Measurements from ENCODE around the gene ARHGEF38. TPM values are rescaled to one million over a fixed set of nuclear protein-coding genes. Genes with fewer than 3 reads are reported as not detected.

The ARHGEF38 gene
- total RNA-seq, 1 donor from 2014 or later, result under 0.01 TPM

DNA sequence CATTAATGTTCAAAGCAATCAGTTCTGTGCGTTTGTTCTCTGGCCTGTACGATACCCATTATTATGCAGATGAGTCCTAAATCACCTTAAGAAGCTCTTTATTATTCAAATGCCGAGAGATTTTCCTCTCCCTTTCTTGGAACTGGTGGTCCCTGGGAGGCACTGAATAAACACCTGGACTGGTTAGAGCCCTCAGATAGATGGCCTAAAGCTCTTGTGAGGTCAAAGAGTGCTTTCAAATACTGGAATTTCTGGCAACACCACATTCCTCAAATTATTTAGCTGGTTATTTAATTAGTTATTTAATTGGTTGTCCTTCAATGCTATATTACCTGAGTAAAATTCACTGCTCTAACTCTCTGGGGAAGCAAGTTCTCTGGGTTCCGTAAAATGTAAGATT, 3.0 kb downstream of the ARHGEF38 start:
- DNase-seq (ENCODE audit: low spot score in 2 of 2) (no peak), FAIRE-seq (no peak)

- DNase-seq (ENCODE audit: low spot score in 2 of 2) (no peak), FAIRE-seq (no peak)
Measured at GRCh38 chr4:105556206-105556605, 3.8 kb downstream of the ARHGEF38 start.

DNA sequence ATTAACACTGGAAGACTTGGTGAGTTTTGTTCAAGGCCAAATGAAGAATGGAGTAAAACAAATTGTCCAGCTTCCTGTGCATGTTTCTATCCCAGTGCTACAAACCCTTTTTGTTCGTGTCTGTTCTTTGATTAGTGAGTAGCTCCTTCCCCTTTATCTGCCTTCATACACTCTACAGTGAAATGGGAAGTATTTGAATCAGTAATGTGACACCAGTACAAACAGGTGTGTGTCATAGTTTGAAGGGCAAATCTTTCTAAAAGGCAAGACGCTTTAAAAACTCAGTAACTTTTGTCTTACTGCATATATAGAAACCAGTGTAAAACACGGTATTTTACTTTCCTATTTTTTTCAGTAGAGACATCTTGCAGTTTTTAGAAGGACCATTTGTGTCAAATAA, 5.9 kb downstream of the ARHGEF38 start:
- no peak for FAIRE-seq
- no peak for DNase-seq (ENCODE audit: low spot score in 2 of 2)

- no peak for DNase-seq (ENCODE audit: low spot score in 2 of 2)
- no peak for FAIRE-seq
Measured at GRCh38 chr4:105560421-105560848, 8.0 kb downstream of the ARHGEF38 start.

DNA sequence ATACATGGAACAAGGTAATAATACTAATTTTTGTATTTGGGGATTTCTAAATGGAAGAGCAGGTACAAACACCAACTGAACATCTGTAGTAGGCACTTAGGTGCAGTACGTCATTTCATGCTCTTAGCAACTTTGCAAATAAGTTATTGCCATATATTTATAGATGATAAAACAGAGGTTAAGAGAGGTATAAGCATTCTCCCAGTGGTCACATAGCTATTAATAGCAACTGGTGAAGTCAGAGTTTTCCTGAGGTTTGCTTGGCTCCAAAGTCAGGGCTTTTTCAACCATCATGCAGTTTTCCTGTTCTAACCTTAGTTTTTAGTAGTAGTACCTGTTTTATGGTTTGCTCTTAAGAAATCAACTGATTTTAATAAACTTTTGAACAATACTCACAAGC, 10.9 kb downstream of the ARHGEF38 start:
- FAIRE-seq (no peak), DNase-seq (ENCODE audit: low spot score in 2 of 2) (no peak)

DNA sequence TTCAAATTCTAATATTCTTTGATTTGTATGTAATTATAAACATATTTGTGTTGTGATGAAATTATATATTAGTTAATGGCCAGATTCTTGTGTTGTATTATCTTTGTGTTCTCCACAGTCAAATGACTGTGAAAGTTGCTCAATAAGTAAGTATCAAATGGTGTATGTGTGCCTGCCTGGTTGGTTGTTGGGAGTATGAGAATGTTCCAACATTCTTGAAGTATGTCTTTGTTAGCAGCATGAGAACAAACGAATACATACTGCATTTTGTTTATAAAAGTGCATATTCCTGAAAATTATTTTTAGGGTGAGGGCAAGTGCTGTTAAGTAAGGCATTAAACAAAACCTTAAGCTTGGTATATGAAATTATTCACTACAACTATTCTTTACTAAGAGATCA, 16.2 kb downstream of the ARHGEF38 start:
- FAIRE-seq (no peak), DNase-seq (ENCODE audit: low spot score in 2 of 2) (no peak)

GRCh38 chr4:105569057-105569865, 16.8 kb downstream of the ARHGEF38 start:
- no peak for DNase-seq (ENCODE audit: low spot score in 2 of 2)
- FAIRE-seq, result no peak

DNA sequence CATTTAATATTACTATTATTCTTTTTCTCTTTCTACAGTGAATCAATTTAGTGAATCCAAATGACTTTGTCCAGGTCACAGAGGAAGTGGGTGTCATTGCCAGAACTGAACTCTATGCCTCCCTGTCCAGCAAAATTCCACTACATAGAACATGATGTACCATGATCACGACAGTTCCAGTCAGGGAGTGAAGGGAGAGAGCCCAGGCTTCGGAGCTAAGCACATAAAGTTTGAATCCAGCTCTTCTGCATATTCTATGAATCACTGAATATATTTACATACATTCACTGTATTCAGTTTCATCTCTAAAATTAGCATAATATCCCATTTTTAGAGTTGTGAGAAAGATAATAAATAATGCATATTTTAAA, 17.4 kb downstream of the ARHGEF38 start:
- FAIRE-seq, result no peak
- no peak for DNase-seq (ENCODE audit: low spot score in 2 of 2)

DNA sequence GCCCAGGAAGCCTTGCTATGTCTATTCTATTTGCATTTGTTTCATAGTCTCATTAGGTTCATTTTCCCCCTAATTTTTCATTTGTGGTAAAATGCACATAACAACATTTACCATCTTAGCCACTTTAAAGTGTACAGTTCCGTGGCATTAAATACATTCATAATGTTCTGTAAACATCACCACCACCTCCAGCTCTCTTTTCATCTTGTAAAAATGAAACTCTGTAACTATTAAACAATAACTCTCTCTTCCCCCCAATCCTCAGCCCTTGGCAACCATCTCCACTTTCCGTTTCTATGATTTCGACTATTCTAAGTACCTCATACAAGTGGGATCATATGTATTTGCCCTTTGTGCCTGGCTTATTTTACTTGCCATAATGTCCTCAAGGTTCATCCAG, 19.9 kb downstream of the ARHGEF38 start:
- FAIRE-seq (no peak), DNase-seq (ENCODE audit: low spot score in 2 of 2) (no peak)

DNA sequence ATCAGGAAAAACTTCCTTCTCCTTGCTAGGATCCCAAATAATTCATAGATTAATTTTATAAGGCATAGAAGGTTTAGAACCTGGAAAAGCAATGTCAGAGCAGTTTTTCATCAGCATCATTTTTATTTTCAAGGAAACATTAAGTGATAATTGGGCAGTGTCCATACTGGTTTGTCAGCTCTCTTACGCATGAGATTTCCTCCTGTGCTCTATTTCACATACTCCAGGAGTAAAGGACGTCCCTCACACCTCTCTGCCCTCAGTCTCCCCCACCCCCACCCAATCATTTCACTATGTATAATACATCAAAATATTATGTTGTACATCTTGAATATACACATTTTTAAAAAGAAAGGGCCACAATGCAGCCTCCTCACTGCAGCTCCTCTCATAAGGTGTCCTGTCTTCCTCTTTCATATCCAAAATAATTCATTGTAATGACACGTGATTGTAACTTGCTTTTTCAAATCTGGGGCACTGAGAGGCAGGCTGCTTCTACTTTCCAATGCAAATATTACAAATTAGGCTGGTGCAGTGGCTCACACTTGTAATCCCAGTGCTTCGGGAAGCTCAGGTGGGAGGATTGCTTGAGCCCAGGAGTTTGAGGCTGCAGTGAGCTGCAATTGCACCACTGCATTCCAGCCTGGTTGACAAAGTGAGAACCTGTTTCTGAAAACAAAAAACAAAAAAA, 34.4 kb downstream of the ARHGEF38 start:
- DNase-seq (ENCODE audit: low spot score in 2 of 2) (no peak), FAIRE-seq (no peak)

DNA sequence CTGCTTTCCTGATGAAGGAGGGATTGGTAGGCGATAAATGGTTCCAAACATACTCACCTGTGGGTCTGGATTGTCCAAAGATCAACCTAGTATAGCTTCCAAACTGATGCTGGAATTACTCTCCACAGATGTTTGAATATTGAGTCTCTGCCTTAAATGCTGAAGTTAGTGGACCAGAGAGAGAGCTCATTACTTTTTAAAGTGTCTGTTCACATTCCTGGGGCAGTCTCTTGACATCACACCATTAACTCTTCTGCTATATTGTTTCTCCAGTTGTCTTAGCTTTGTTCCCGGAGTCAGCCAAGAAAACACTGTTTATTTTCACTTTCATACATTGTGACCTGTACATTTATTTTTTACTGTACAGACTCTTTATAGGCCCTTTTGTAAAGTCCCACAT, 35.4 kb downstream of the ARHGEF38 start:
- FAIRE-seq, result no peak
- DNase-seq (ENCODE audit: low spot score in 2 of 2), result no peak

GRCh38 chr4:105588252-105588651, 35.8 kb downstream of the ARHGEF38 start:
- no peak for FAIRE-seq

GRCh38 chr4:105591573-105591972, 39.2 kb downstream of the ARHGEF38 start:
- no peak for FAIRE-seq

More at GRCh38 chr4:105588252-105588651, 35.8 kb downstream of the ARHGEF38 start:
- DNase-seq (ENCODE audit: low spot score in 2 of 2), result no peak

GRCh38 chr4:105594099-105595010, 41.9 kb downstream of the ARHGEF38 start:
- DNase-seq (ENCODE audit: low spot score in 2 of 2), result no peak
- FAIRE-seq, result no peak

More at GRCh38 chr4:105591573-105591972, 39.2 kb downstream of the ARHGEF38 start:
- no peak for DNase-seq (ENCODE audit: low spot score in 2 of 2)

GRCh38 chr4:105596684-105597083, 44.3 kb downstream of the ARHGEF38 start:
- FAIRE-seq (no peak), DNase-seq (ENCODE audit: low spot score in 2 of 2) (no peak)

GRCh38 chr4:105598052-105598451, 45.6 kb downstream of the ARHGEF38 start:
- FAIRE-seq (no peak), DNase-seq (ENCODE audit: low spot score in 2 of 2) (no peak)

DNA sequence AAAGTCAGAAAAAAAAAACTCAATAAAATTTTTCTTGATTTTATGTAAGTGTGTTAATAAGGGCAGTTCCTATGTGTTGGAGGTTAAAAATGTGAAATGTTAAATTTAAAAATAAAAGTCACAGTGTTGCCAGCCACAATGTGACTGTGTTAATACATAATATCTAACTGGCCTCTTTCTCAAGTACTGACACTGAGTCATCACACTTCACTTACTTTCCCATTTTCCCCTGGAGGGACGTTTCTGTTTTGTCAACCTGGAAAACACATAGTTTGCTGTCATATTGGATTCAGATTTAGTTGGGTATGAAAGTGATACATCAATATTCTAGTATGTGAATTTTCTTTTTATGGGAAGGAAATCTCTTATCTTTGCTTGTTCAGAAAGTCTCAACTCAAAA, 46.4 kb downstream of the ARHGEF38 start:
- FAIRE-seq (no peak), DNase-seq (ENCODE audit: low spot score in 2 of 2) (no peak)

DNA sequence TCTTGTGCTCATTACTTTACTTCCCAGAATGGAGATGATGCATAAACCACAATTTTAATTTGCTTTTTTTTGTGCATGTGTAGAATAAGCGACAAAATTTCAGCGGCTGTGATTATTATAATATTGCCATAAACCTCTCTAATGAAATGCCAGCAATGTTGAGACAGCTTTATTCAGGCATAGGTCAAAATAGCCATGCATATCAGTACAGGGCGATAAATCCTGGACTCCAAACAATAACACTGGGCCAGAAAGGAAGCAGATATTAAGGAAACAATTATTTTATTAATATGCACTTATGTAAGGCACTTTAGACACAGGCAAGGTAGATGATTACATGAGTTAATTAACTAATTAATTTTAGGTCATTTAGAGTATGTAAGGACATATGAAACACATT, 47.1 kb downstream of the ARHGEF38 start:
- FAIRE-seq (no peak), DNase-seq (ENCODE audit: low spot score in 2 of 2) (no peak)

GRCh38 chr4:105599932-105600655, 47.7 kb downstream of the ARHGEF38 start:
- FAIRE-seq (no peak), DNase-seq (ENCODE audit: low spot score in 2 of 2) (no peak)

DNA sequence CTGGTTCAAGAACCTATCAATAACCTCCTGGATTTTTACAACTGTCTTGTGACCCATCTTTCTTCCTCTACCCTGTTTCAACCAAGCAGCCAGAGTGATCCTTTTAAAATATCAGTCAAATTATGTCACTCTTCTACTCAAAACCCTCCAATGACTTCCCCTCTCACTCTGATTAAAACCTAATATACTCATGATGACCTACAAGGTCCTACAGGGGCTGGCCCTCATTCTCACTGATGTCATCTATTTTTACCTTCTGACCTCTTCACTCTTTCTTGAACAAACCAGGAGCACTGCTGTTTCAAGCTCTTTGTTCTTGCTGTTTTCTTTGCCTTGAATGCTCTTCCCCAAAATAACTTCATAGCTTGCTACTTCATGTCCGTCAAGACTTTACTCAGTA, 48.5 kb downstream of the ARHGEF38 start:
- DNase-seq (ENCODE audit: low spot score in 2 of 2) (no peak), FAIRE-seq (no peak)

Data from frontal cortex (tissue), 4 donors.